ENCODE data around the gene GNA12. TPM values are rescaled to one million over a fixed set of nuclear protein-coding genes. Genes with fewer than 3 reads are reported as not detected.

GNA12 gene
- total and polyA plus RNA-seq, 4 donors: 3.7 to 19.0 (median 11.3) TPM

DNA sequence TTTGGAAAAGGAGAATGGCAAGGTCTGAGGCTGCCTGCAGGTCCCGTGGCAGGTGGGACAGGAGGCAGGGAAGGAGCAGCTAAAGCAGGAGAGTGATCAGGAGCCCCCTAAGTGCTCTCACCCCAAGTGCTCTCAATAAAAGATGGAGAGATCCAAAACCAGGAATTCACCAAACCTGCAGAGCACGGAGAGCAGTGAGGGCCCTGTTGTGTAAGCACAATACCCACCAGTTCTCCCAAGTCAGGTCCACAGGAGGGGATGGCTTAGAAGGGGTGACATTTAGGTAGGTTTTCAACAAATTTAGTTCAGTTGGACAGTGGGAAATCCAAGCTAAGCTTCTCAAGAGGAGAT lies 40.8 kb downstream of the GNA12 start:
- H3K27ac ChIP-seq (ENCODE audit: low read depth in 1 of 2, low read length in 2 of 2): peak overlapping the region in 1 of 2 donors; percentile 39
- no peak for DNase-seq (ENCODE audit: low spot score)
- no peaks in the 10 kb centered on the region for H3K9me3 ChIP-seq (ENCODE audit: control insufficient read depth in 4 of 4, low read length in 3 of 4)
- TF ChIP-seq MAX (IDR thresholded peaks at IDR 0.05) (no peak), HNF4G (IDR thresholded peaks at IDR 0.05) (no peak), GABPA (IDR thresholded peaks at IDR 0.05 in 1 of 2, conservative IDR thresholded peaks at IDR 0.05 in 1 of 2) (no peak), HNF4A (conservative IDR thresholded peaks at IDR 0.05) (no peak), JUND (IDR thresholded peaks at IDR 0.05) (no peak), EGR1 (IDR thresholded peaks at IDR 0.05; ENCODE audit: low read depth in 2 of 2) (no peak), TAF1 (conservative IDR thresholded peaks at IDR 0.05) (no peak), NR2F2 (IDR thresholded peaks at IDR 0.05) (no peak), RXRA (IDR thresholded peaks at IDR 0.05) (no peak), RAD21 (IDR thresholded peaks at IDR 0.05) (no peak), YY1 (IDR thresholded peaks at IDR 0.05) (no peak)
- TF ChIP-seq, protein P1, sequence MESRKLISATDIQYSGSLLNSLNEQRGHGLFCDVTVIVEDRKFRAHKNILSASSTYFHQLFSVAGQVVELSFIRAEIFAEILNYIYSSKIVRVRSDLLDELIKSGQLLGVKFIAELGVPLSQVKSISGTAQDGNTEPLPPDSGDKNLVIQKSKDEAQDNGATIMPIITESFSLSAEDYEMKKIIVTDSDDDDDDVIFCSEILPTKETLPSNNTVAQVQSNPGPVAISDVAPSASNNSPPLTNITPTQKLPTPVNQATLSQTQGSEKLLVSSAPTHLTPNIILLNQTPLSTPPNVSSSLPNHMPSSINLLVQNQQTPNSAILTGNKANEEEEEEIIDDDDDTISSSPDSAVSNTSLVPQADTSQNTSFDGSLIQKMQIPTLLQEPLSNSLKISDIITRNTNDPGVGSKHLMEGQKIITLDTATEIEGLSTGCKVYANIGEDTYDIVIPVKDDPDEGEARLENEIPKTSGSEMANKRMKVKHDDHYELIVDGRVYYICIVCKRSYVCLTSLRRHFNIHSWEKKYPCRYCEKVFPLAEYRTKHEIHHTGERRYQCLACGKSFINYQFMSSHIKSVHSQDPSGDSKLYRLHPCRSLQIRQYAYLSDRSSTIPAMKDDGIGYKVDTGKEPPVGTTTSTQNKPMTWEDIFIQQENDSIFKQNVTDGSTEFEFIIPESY (IDR thresholded peaks at IDR 0.05): no peak
- TF ChIP-seq, protein P2, sequence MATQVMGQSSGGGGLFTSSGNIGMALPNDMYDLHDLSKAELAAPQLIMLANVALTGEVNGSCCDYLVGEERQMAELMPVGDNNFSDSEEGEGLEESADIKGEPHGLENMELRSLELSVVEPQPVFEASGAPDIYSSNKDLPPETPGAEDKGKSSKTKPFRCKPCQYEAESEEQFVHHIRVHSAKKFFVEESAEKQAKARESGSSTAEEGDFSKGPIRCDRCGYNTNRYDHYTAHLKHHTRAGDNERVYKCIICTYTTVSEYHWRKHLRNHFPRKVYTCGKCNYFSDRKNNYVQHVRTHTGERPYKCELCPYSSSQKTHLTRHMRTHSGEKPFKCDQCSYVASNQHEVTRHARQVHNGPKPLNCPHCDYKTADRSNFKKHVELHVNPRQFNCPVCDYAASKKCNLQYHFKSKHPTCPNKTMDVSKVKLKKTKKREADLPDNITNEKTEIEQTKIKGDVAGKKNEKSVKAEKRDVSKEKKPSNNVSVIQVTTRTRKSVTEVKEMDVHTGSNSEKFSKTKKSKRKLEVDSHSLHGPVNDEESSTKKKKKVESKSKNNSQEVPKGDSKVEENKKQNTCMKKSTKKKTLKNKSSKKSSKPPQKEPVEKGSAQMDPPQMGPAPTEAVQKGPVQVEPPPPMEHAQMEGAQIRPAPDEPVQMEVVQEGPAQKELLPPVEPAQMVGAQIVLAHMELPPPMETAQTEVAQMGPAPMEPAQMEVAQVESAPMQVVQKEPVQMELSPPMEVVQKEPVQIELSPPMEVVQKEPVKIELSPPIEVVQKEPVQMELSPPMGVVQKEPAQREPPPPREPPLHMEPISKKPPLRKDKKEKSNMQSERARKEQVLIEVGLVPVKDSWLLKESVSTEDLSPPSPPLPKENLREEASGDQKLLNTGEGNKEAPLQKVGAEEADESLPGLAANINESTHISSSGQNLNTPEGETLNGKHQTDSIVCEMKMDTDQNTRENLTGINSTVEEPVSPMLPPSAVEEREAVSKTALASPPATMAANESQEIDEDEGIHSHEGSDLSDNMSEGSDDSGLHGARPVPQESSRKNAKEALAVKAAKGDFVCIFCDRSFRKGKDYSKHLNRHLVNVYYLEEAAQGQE (IDR thresholded peaks at IDR 0.05): no peak
- 91% methylated on average over 2 of the region's 2 CpGs for WGBS
- H3K36me3 ChIP-seq (ENCODE audit: control insufficient read depth in 4 of 4, insufficient read depth in 3 of 4, low read depth in 1 of 4, low read length in 3 of 4): no peaks in the 10 kb centered on the region
- H3K4me3 ChIP-seq (ENCODE audit: low read depth in 1 of 3, low read length in 3 of 3): no peak overlapping the region
- no peak overlapping the region for H3K9ac ChIP-seq (ENCODE audit: low read depth in 1 of 2, low read length in 2 of 2)
- H3K4me1 ChIP-seq (ENCODE audit: control insufficient read depth in 4 of 4, insufficient read depth in 4 of 4, low read length in 3 of 4): peaks cover 0 to under 1% (median 0%) of the 10 kb centered on the region in 4 donors
- no peaks in the 10 kb centered on the region for H3K27me3 ChIP-seq (ENCODE audit: control insufficient read depth in 4 of 4, insufficient read depth in 4 of 4, low read length in 3 of 4)

- 71% methylated on average over 28 of the region's 28 CpGs for WGBS
- Histone ChIP-seq H3K36me3 (ENCODE audit: control insufficient read depth in 4 of 4, insufficient read depth in 3 of 4, low read depth in 1 of 4, low read length in 3 of 4) (no peaks in the 10 kb centered on the region), H3K4me3 (ENCODE audit: low read depth in 1 of 3, low read length in 3 of 3) (no peak overlapping the region), H3K9ac (ENCODE audit: low read depth in 1 of 2, low read length in 2 of 2) (peak overlapping the region in 1 of 2 donors; percentile 18), H3K27me3 (ENCODE audit: control insufficient read depth in 4 of 4, insufficient read depth in 4 of 4, low read length in 3 of 4) (no peaks in the 10 kb centered on the region), H3K4me1 (ENCODE audit: control insufficient read depth in 4 of 4, insufficient read depth in 4 of 4, low read length in 3 of 4) (no peaks in the 10 kb centered on the region), H3K27ac (ENCODE audit: low read depth in 1 of 2, low read length in 2 of 2) (peak overlapping the region; percentile 39 to 44), H3K9me3 (ENCODE audit: control insufficient read depth in 4 of 4, low read length in 3 of 4) (no peaks in the 10 kb centered on the region)
- DNase-seq (ENCODE audit: low spot score): no peak
- no peak for TF ChIP-seq EGR1 (IDR thresholded peaks at IDR 0.05; ENCODE audit: low read depth in 2 of 2)
- no peak for TF ChIP-seq NR2F2 (IDR thresholded peaks at IDR 0.05)
- TF ChIP-seq, protein P3, sequence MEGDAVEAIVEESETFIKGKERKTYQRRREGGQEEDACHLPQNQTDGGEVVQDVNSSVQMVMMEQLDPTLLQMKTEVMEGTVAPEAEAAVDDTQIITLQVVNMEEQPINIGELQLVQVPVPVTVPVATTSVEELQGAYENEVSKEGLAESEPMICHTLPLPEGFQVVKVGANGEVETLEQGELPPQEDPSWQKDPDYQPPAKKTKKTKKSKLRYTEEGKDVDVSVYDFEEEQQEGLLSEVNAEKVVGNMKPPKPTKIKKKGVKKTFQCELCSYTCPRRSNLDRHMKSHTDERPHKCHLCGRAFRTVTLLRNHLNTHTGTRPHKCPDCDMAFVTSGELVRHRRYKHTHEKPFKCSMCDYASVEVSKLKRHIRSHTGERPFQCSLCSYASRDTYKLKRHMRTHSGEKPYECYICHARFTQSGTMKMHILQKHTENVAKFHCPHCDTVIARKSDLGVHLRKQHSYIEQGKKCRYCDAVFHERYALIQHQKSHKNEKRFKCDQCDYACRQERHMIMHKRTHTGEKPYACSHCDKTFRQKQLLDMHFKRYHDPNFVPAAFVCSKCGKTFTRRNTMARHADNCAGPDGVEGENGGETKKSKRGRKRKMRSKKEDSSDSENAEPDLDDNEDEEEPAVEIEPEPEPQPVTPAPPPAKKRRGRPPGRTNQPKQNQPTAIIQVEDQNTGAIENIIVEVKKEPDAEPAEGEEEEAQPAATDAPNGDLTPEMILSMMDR (IDR thresholded peaks at IDR 0.05; ENCODE audit: low read depth, low read length, missing input control): no peak
- no peak for TF ChIP-seq JUND (IDR thresholded peaks at IDR 0.05)
- no peak for TF ChIP-seq TAF1 (conservative IDR thresholded peaks at IDR 0.05)
- TF ChIP-seq SP1 (IDR thresholded peaks at IDR 0.05): no peak
- TF ChIP-seq, protein P1 (IDR thresholded peaks at IDR 0.05): no peak
- no peak for TF ChIP-seq YY1 (IDR thresholded peaks at IDR 0.05)
- TF ChIP-seq FOXA1 (IDR thresholded peaks at IDR 0.05): no peak
- no peak for TF ChIP-seq RAD21 (IDR thresholded peaks at IDR 0.05)
- TF ChIP-seq, protein P4, sequence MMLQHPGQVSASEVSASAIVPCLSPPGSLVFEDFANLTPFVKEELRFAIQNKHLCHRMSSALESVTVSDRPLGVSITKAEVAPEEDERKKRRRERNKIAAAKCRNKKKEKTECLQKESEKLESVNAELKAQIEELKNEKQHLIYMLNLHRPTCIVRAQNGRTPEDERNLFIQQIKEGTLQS (IDR thresholded peaks at IDR 0.05): no peak
- no peak for TF ChIP-seq MAX (IDR thresholded peaks at IDR 0.05)
- TF ChIP-seq RXRA (IDR thresholded peaks at IDR 0.05): no peak
- TF ChIP-seq HNF4A (conservative IDR thresholded peaks at IDR 0.05): no peak
- TF ChIP-seq GABPA (IDR thresholded peaks at IDR 0.05 in 1 of 2, conservative IDR thresholded peaks at IDR 0.05 in 1 of 2): no peak
- TF ChIP-seq FOXA2 (IDR thresholded peaks at IDR 0.05): no peak
- no peak for TF ChIP-seq HNF4G (IDR thresholded peaks at IDR 0.05)
These were observed 41.4 kb downstream of the GNA12 start for GRCh38 chr7:2802504-2803341.

All from liver (tissue), 9 donors.